ENCODE results near the gene B4GALT2. TPM values are rescaled to one million over a fixed set of nuclear protein-coding genes. Genes with fewer than 3 reads are reported as not detected.

Gene B4GALT2
- total RNA-seq, 1 donor from 2014 or later = 36.8 TPM

DNA sequence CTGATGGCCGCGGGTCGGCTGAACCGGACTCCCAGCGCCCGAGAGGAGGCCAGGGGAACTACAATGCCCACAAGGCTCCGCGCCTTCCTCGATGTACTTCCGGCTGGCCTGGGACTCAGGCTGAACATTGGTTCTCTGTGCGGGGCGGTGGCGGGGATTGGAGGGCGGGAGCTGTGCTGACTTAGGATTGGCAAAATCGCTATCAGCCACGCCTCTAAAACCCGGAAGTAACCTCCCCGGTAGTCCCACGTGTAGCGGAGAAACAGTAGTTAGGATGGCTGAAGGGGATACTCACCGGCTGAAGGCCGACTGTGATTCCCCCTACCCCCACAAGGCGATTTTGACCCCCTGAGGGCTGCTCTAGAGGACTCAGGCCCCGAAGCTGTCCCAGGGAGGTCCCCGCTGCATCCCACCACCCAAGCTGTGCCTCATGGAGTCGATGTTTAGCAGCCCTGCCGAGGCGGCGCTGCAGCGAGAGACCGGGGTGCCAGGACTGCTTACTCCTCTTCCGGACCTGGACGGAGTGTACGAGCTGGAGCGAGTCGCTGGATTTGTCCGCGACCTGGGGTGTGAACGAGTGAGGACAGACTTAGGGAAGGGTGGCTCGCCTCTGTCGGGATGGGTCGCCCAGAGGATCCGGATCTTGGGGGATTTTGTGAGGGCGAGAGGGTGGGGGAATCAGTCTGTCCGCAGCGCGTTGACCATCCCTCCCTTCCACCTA lies 9.1 kb upstream of the B4GALT2 start, which contains the start of gene DPH2:
Gene DPH2 (plus strand): TSS at position 265 of the 721 bp plus-strand sequence. CDS start 166 bp downstream, at position 431.
- DNase-seq (ENCODE audit: low read depth) = peak; percentile 95

- DNase-seq (ENCODE audit: low read depth) = no peak
Observed at GRCh38 chr1:43970502-43970901, 8.5 kb upstream of the B4GALT2 start.

GRCh38 chr1:43970911-43971310 lies 8.1 kb upstream of the B4GALT2 start:
- no peak for DNase-seq (ENCODE audit: low read depth)

DNA sequence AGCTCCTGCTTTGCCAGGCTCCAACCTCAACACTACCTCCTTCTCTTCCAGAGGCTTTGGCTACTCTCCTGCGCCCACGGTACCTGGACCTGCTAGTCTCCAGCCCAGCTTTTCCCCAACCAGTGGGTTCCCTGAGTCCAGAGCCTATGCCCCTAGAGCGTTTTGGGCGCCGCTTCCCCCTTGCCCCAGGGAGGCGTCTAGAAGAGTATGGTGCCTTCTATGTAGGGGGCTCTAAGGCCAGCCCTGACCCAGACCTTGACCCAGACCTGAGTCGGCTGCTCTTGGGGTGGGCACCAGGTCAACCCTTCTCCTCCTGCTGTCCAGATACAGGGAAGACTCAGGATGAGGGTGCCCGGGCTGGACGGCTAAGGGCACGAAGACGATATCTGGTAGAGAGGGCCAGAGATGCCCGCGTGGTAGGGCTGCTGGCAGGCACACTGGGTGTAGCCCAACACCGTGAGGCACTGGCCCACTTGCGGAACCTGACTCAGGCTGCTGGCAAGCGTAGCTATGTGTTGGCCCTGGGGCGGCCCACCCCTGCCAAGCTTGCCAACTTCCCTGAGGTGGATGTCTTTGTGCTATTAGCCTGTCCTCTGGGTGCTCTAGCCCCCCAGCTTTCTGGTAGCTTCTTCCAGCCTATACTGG lies 7.6 kb upstream of the B4GALT2 start:
- no peak for DNase-seq (ENCODE audit: low read depth)

DNA sequence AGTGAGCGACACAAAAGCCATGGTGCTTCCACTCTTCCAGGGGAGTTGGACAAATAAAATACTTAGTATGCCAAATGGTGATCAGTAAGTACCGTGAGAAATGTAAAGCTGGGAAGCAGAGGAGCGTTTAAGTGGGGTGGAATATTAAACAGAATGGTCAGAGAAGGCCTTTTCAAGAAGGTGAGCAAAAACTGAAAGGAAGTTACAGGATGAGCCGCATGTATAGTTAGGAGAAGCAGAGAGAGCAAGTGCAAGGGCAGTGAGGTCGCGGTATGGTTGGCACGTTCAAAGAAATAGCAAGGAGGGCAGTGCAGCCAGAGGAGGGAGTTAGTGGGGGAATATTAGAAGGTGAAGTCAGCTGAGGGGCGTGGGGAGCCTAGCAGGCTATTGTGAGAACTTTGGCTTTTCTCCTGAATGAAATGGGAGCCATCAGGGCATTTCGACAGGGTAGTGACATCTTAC lies 5.0 kb upstream of the B4GALT2 start:
- no peak for DNase-seq (ENCODE audit: low read depth)

GRCh38 chr1:43974443-43975248 lies 4.4 kb upstream of the B4GALT2 start, which contains the start of gene ATP6V0B:
Gene ATP6V0B (plus strand): TSS chr1:43974960. CDS start chr1:43975041, 81 bp downstream.
- peak; percentile 74 for DNase-seq (ENCODE audit: low read depth)

GRCh38 chr1:43975249-43975961 lies 3.6 kb upstream of the B4GALT2 start:
- no peak for DNase-seq (ENCODE audit: low read depth)

GRCh38 chr1:43976045-43976444 lies 3.0 kb upstream of the B4GALT2 start:
- no peak for DNase-seq (ENCODE audit: low read depth)

DNA sequence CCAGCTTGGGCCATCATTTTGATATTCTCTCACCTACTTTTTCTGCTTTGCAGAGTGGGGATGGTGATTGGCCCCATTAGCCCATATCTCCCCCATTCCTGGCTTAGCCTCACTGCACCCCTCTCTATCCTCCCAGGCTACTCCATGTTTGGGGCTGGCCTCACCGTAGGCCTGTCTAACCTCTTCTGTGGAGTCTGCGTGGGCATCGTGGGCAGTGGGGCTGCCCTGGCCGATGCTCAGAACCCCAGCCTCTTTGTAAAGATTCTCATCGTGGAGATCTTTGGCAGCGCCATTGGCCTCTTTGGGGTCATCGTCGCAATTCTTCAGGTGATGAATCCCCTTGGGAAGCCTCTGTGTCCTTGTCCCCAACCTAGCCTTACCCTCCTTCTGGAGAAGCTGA lies 2.1 kb upstream of the B4GALT2 start:
- DNase-seq (ENCODE audit: low read depth) = no peak

DNA sequence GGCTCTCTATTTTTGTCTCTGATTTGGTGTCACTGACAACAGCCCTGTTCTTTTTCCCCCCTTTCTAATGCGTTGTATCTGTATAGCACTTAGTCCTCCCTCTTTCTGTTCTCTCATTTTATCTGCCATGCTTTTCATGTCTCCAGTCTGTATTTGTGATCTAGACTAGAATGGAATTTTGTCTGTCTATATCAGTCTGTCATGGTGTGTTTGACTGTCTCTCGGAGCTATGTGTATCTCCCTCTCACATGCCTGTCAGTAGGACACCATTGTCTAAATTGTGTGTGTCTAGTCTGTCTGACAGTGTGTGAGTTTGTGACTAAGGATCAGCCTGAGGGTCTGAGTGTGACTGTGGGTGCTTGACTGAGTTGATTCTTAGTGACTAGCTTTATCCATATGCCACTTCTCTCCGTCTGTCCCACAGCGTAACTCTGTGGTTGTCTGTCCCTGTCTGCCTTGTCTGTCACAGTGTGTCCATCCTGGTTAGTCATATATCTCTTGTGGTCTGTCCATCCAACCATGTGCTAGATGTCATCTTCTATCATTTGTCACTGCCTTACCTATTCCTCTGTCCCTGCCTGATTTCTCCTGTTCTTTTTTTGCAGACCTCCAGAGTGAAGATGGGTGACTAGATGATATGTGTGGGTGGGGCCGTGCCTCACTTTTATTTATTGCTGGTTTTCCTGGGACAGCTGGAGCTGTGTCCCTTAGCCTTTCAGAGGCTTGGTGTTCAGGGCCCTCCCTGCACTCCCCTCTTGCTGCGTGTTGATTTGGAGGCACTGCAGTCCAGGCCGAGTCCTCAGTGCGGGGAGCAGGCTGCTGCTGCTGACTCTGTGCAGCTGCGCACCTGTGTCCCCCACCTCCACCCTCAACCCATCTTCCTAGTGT lies 1.4 kb upstream of the B4GALT2 start:
- DNase-seq (ENCODE audit: low read depth) = no peak

GRCh38 chr1:43978264-43978550 lies 803 bp upstream of the B4GALT2 start:
- no peak for DNase-seq (ENCODE audit: low read depth)

DNA sequence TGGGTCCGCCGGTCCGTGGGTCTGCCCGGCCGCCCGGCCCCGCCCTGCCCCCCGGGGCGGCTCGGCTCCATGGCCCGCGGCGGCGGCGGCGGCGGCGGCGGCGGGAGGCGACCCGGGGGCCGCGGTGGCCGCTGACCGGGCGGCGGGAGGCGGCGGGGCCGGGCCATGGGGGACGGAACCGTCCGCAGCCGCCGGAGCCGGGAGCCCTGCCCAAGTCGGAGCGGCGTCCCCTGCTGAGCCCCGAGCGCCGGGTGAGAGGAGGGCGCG lies 184 bp downstream of the B4GALT2 start:
- no peak for DNase-seq (ENCODE audit: low read depth)

DNA sequence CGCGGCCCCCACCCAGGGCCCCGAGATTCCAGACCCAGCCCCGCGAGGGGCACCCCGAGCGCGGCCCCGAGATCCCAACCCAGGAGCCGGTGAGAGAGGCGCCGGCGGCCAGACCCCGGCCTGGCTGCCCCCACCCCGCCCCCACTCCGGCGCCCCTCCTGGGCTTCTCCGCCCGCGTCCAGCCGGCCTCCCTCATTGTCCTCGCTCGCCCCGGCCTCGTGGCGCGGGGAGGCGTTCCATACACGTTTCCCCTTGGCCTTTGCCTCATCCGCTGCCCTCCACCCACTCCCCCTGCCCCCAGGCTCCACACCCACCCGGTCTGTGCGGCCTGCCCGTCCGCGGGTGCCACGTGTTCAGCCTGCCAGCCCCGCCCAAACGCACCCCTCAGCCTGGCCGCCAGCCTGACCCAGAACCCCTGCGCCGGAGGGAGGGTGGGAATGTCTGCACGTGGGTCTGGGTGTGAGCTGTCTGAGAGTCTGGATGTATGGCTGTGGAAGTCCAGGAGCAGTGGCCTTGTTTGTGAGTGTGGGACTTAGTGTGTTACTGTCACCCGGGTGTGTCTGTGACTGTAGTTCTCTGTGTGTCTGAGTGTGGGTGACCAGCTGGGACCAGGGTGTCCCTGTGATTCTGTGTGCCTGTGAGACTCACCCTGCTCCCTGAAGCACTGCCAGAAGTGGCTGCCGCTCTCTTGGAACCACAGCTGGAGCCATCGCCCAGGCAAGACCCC lies 681 bp downstream of the B4GALT2 start:
- DNase-seq (ENCODE audit: low read depth) = no peak

- DNase-seq (ENCODE audit: low read depth) = peak; percentile 34
Observed at GRCh38 chr1:43980255-43981134, 1.5 kb downstream of the B4GALT2 start.

- DNase-seq (ENCODE audit: low read depth) = no peak
Observed at GRCh38 chr1:43981135-43981491, 2.1 kb downstream of the B4GALT2 start.

GRCh38 chr1:43981636-43982035 lies 2.6 kb downstream of the B4GALT2 start:
- DNase-seq (ENCODE audit: low read depth) = no peak

DNA sequence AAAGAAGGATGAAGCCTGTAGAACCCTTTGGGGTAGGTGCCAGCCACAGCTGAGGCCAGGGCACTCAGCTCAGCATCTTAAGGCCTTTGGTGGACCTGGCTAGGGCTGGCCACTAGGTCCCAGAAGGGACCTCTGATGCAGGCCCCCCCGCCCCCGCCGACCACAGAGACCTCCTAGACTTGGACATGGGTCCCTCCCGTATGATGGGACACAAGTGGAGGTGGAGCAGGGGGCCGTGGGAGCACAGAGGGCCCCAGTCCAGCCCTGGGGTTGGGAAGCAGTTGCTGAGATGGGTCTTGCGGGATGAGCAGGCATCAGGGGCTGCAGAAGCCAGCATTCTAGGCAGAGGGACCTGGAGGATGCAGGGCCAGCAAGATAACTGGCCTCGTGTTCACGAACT lies 3.2 kb downstream of the B4GALT2 start:
- no peak for DNase-seq (ENCODE audit: low read depth)

DNA sequence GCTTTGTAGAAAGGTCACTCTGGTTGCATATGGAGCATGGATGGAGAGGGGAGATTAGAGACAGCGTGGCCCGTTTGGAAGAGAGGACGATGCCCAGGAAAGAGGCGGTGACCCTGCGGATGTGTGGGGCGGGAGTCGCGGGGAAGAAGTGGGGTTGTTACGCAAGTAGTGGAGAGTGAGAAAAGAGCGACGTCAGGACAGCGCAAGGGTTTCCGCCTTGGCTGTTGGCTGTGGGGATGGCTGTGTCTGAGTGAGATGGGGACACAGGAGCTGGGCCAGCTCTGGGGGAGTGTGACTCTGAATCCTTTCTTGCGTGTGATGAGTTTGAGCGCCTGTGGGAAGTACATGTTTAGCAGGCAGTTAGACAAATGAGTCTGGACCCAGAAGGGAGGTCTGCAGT lies 3.8 kb downstream of the B4GALT2 start:
- DNase-seq (ENCODE audit: low read depth) = no peak

DNA sequence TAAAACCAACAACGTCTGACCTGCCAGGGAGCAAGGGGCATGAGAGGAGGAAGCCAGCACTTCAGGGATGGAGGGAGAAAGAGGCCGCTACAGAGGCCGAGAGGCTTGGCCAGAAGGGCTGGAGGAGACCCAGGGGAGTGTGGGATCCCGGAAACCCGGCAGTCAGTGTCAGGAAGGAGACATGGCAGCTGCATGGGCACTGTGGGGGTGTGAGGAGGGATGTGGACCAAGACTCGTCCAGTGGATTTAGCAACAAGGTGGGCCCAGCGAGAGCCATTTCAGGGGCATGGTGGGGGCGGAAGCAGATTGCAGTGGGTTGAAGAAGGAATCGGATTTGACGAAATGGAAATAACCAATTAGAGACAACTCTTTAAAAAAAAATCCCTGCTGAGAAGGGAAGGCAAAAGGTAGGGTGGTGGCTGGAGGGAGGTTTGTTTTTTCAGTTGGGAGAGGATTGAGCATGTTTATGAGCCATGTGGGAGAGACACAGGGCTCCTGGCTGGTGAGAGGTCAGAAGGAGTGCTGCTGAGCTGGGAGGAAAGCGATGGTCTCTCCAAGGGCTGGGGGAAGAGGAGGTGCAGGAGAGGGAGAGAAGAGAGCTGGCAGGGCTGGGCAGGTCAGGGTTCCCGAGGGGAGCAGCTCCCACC lies 4.4 kb downstream of the B4GALT2 start:
- DNase-seq (ENCODE audit: low read depth) = no peak

Measured in renal cortical epithelial cell (primary cell).